Measurements from ENCODE around the gene HK2. TPM values are rescaled to one million over a fixed set of nuclear protein-coding genes. Genes with fewer than 3 reads are reported as not detected.

Gene HK2
- total RNA-seq, 4 donors from 2014 or later: 9.3 to 24.4 (median 15.1) TPM

- Histone ChIP-seq H3K4me1 (no peaks in the 10 kb centered on the region), H3K9me3 (no peaks in the 10 kb centered on the region), H3K36me3 (no peaks in the 10 kb centered on the region), H3K27me3 (no peaks in the 10 kb centered on the region), H3K4me3 (no peak overlapping the region), H3K27ac (no peak overlapping the region)
- WGBS: 63% methylated on average over 4 of the region's 4 CpGs
- DNase-seq (ENCODE audit: low spot score in 2 of 2): no peak
- no peak for TF ChIP-seq EP300 (IDR thresholded peaks at IDR 0.05)
- TF ChIP-seq POLR2A (IDR thresholded peaks at IDR 0.05): no peak
- TF ChIP-seq CTCF (IDR thresholded peaks at IDR 0.05): no peak
- TF ChIP-seq POLR2AphosphoS5 (IDR thresholded peaks at IDR 0.05): no peak
Measured at GRCh38 chr2:74935975-74936391, 102.1 kb downstream of the HK2 start.

GRCh38 chr2:74937221-74937880, 103.4 kb downstream of the HK2 start:
- TF ChIP-seq POLR2A (IDR thresholded peaks at IDR 0.05) (no peak), POLR2AphosphoS5 (IDR thresholded peaks at IDR 0.05) (no peak), EP300 (IDR thresholded peaks at IDR 0.05) (no peak), CTCF (IDR thresholded peaks at IDR 0.05) (no peak)
- no peak overlapping the region for H3K4me3 ChIP-seq
- H3K4me1 ChIP-seq: no peaks in the 10 kb centered on the region
- no peaks in the 10 kb centered on the region for H3K9me3 ChIP-seq
- WGBS: 90% methylated on average over 6 of the region's 6 CpGs
- H3K36me3 ChIP-seq: no peaks in the 10 kb centered on the region
- no peaks in the 10 kb centered on the region for H3K27me3 ChIP-seq
- H3K27ac ChIP-seq: no peak overlapping the region
- no peak for DNase-seq (ENCODE audit: low spot score in 2 of 2)

- H3K9me3 ChIP-seq: no peaks in the 10 kb centered on the region
- no peak overlapping the region for H3K4me3 ChIP-seq
- H3K36me3 ChIP-seq: no peaks in the 10 kb centered on the region
- no peak for TF ChIP-seq POLR2A (IDR thresholded peaks at IDR 0.05)
- no peak for TF ChIP-seq POLR2AphosphoS5 (IDR thresholded peaks at IDR 0.05)
- TF ChIP-seq EP300 (IDR thresholded peaks at IDR 0.05): no peak
- TF ChIP-seq CTCF (IDR thresholded peaks at IDR 0.05): no peak
- H3K27ac ChIP-seq: no peak overlapping the region
- no peak for DNase-seq (ENCODE audit: low spot score in 2 of 2)
- WGBS: 93% methylated on average over 4 of the region's 4 CpGs
- no peaks in the 10 kb centered on the region for H3K27me3 ChIP-seq
- no peaks in the 10 kb centered on the region for H3K4me1 ChIP-seq
Measured at GRCh38 chr2:74938264-74938663, 104.3 kb downstream of the HK2 start.

- no peak for DNase-seq (ENCODE audit: low spot score in 2 of 2)
- TF ChIP-seq POLR2A (IDR thresholded peaks at IDR 0.05): no peak
- TF ChIP-seq CTCF (IDR thresholded peaks at IDR 0.05): no peak
- TF ChIP-seq EP300 (IDR thresholded peaks at IDR 0.05): no peak
- TF ChIP-seq POLR2AphosphoS5 (IDR thresholded peaks at IDR 0.05): no peak
- H3K27me3 ChIP-seq: no peaks in the 10 kb centered on the region
- 88% methylated on average over 7 of the region's 7 CpGs for WGBS
- H3K36me3 ChIP-seq: no peaks in the 10 kb centered on the region
- H3K4me3 ChIP-seq: no peak overlapping the region
- H3K4me1 ChIP-seq: no peaks in the 10 kb centered on the region
- H3K9me3 ChIP-seq: no peaks in the 10 kb centered on the region
- H3K27ac ChIP-seq: no peak overlapping the region
Measured at GRCh38 chr2:74939919-74940812, 106.2 kb downstream of the HK2 start.

- no peak for DNase-seq (ENCODE audit: low spot score in 2 of 2)
- no peaks in the 10 kb centered on the region for H3K9me3 ChIP-seq
- no peaks in the 10 kb centered on the region for H3K36me3 ChIP-seq
- H3K4me1 ChIP-seq: no peaks in the 10 kb centered on the region
- no peaks in the 10 kb centered on the region for H3K27me3 ChIP-seq
- no peak overlapping the region for H3K4me3 ChIP-seq
- TF ChIP-seq CTCF (IDR thresholded peaks at IDR 0.05) (no peak), EP300 (IDR thresholded peaks at IDR 0.05) (no peak), POLR2A (IDR thresholded peaks at IDR 0.05) (no peak), POLR2AphosphoS5 (IDR thresholded peaks at IDR 0.05) (no peak)
- no peak overlapping the region for H3K27ac ChIP-seq
- WGBS: 84% methylated on average over 3 of the region's 3 CpGs
Measured at GRCh38 chr2:74941284-74941683, 107.4 kb downstream of the HK2 start.
